HG03135 (cell line): ENCODE results near the gene ATG4C.

Experiments
- ATAC-seq: cut with Tn5 transposase; IDR thresholded peaks from one replicate; pipeline ENCODE4 v1.9.1; 2021; ENCODE audit warnings: mild to moderate bottlenecking, moderate library complexity; ENCODE audit not compliant: unreplicated experiment

The ATG4C gene

GRCh38 chr1:62903522-62903921 lies 119.6 kb downstream of the ATG4C start:
- ATAC-seq = no peak

- no peak for ATAC-seq
Observed at GRCh38 chr1:62903982-62904855, 120.3 kb downstream of the ATG4C start.

GRCh38 chr1:62904856-62905225 lies 120.9 kb downstream of the ATG4C start:
- no peak for ATAC-seq

GRCh38 chr1:62905309-62905708 lies 121.4 kb downstream of the ATG4C start:
- ATAC-seq = no peak

- ATAC-seq = no peak
Observed at GRCh38 chr1:62905872-62906271, 121.9 kb downstream of the ATG4C start.

- ATAC-seq = no peak
Observed at GRCh38 chr1:62906428-62906886, 122.5 kb downstream of the ATG4C start.

GRCh38 chr1:62908168-62908695 lies 124.3 kb downstream of the ATG4C start:
- ATAC-seq = no peak

- no peak for ATAC-seq
Observed at GRCh38 chr1:62912028-62912638, 128.2 kb downstream of the ATG4C start.
